ENCODE data around the gene CELF2.

DNA sequence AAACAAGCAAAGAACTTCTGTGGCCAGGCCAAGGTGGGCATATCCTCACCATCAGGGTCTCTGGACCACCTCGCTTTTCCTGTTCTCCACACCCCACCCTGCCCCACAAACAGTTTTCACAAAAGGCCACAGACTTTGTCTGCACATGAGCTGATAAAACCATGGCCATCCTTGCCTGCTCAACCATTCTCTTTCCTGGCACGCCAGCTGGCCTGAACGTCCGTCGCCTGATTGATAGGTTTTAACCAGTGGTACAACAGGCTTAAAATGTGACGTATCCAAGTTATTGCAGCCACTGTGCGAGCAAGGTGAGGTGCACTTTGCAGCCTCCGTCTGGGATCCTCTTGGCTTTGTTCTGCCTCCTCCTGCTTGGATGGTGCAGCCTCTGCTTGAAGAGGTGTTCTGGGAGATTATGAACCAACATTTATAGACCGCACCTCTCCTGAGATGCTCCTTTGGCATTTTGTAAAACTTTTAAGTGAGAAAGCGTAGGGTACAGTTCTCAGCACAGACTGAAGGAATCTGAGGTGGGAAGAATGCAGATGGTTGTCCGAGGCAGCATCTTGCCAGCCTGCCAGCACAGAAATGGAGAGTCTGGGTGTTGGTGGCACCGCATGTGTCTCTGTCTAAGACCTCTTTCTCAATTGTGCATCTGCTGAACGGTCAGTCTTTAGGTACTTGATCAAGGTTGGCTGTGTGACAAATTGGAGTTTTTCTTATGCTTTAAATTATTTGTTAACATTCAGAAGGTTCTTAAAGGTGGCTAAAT lies 288.3 kb downstream of the CELF2 start:
- TF ChIP-seq, protein P1, sequence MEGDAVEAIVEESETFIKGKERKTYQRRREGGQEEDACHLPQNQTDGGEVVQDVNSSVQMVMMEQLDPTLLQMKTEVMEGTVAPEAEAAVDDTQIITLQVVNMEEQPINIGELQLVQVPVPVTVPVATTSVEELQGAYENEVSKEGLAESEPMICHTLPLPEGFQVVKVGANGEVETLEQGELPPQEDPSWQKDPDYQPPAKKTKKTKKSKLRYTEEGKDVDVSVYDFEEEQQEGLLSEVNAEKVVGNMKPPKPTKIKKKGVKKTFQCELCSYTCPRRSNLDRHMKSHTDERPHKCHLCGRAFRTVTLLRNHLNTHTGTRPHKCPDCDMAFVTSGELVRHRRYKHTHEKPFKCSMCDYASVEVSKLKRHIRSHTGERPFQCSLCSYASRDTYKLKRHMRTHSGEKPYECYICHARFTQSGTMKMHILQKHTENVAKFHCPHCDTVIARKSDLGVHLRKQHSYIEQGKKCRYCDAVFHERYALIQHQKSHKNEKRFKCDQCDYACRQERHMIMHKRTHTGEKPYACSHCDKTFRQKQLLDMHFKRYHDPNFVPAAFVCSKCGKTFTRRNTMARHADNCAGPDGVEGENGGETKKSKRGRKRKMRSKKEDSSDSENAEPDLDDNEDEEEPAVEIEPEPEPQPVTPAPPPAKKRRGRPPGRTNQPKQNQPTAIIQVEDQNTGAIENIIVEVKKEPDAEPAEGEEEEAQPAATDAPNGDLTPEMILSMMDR (IDR thresholded peaks at IDR 0.05), result no peak
- TF ChIP-seq POLR2A (IDR thresholded peaks at IDR 0.05) (no peak), POLR2AphosphoS5 (IDR thresholded peaks at IDR 0.05) (no peak)
